IMR-90 (cell line): ENCODE data around the gene ZNF236. TPM values are rescaled to one million over a fixed set of nuclear protein-coding genes. Genes with fewer than 3 reads are reported as not detected.

Source experiments
- ATAC-seq: fragments of 200-7000 bp; cut with Tn5 transposase; 2 replicates; pipeline ENCODE4 v1.9.1; 2020; ENCODE audit warnings: low read depth, mild to moderate bottlenecking, moderate library complexity
- BruUV-seq: library from RNA; stranded (reverse); fragments of 400-500 nt; replicated peaks from 2 replicates; lab custom pipeline; 2021; lab: Mats Ljungman, UMichigan
- CTCF ChIA-PET: fragments of 300-600 bp; formaldehyde crosslinking; extraction: SDS; loops from one replicate; lab custom pipeline; 2021; ENCODE audit warnings: antibody characterized with exemption; lab: Yijun Ruan, JAX
- POLR2A ChIA-PET: fragments of 300-600 bp; sonication (Branson Sonifier 250); formaldehyde crosslinking; loops from one replicate; lab custom pipeline; 2022; ENCODE audit warnings: antibody characterized with exemption; ENCODE audit not compliant: unreplicated experiment; lab: Charles Lee
- DNase-seq: peaks from one replicate; pipeline ENCODE4 v3.0.0; 2013
- H2AFZ ChIP-seq: replicated peaks from 2 replicates; pipeline ENCODE3; 2013; ENCODE audit warnings: low read length, mild to moderate bottlenecking; ENCODE audit not compliant: poor library complexity
- H2AK5ac ChIP-seq: 2 replicates; pipeline ENCODE4 v1.6.1; 2013; ENCODE audit warnings: low read depth, low read length, inconsistent platforms
- H2AK9ac ChIP-seq: replicated peaks from 2 replicates; pipeline ENCODE3; 2013; ENCODE audit warnings: mild to moderate bottlenecking, low read depth, low read length, moderate library complexity; ENCODE audit not compliant: poor library complexity
- H2BK120ac ChIP-seq: 2 replicates; pipeline ENCODE4 v1.6.1; 2013; ENCODE audit warnings: low read depth, low read length, inconsistent platforms
- H2BK15ac ChIP-seq: 3 replicates; pipeline ENCODE4 v1.6.1; 2013; ENCODE audit warnings: low read depth, low read length, inconsistent platforms
- H2BK20ac ChIP-seq: 2 replicates; pipeline ENCODE4 v1.6.1; 2013; ENCODE audit warnings: low read depth, mild to moderate bottlenecking, inconsistent platforms, low read length, moderate library complexity
- H2BK5ac ChIP-seq: 2 replicates; pipeline ENCODE4 v1.6.1; 2013; ENCODE audit warnings: mild to moderate bottlenecking, low read depth, low read length, inconsistent platforms; ENCODE audit not compliant: poor library complexity, severe bottlenecking
- H3K14ac ChIP-seq: replicated peaks from 2 replicates; pipeline ENCODE4 v1.6.1; 2013; ENCODE audit warnings: low read depth, low read length, inconsistent platforms
- H3K18ac ChIP-seq: 2 replicates; pipeline ENCODE4 v1.6.1; 2013; ENCODE audit warnings: low read depth, low read length, control low read depth
- H3K23ac ChIP-seq: 2 replicates; pipeline ENCODE4 v1.6.1; 2013; ENCODE audit warnings: low read depth, low read length, inconsistent platforms
- H3K27ac ChIP-seq: 2 replicates; pipeline ENCODE4 v1.5.1; 2013; ENCODE audit warnings: mild to moderate bottlenecking, control low read depth, low read length; ENCODE audit not compliant: insufficient read depth
- H3K27me3 ChIP-seq: 2 replicates; pipeline ENCODE4 v1.6.1; 2013; ENCODE audit warnings: low read length; ENCODE audit not compliant: control insufficient read depth, insufficient read depth
- H3K36me3 ChIP-seq: 2 replicates; pipeline ENCODE4 v1.6.1; 2013; ENCODE audit warnings: low read length, mixed read lengths; ENCODE audit not compliant: control insufficient read depth, insufficient read depth
- H3K4ac ChIP-seq: 2 replicates; pipeline ENCODE4 v1.6.1; 2013; ENCODE audit warnings: low read depth, low read length, inconsistent platforms
- H3K4me1 ChIP-seq: 2 replicates; pipeline ENCODE4 v1.6.1; 2013; ENCODE audit warnings: low read length, mixed read lengths; ENCODE audit not compliant: control insufficient read depth, insufficient read depth
- H3K4me2 ChIP-seq: 2 replicates; pipeline ENCODE4 v1.6.1; 2013; ENCODE audit warnings: low read depth, mild to moderate bottlenecking, control low read depth, low read length, moderate library complexity
- H3K4me3 ChIP-seq: 2 replicates; pipeline ENCODE4 v1.5.1; 2013; ENCODE audit warnings: low read depth, mild to moderate bottlenecking, control low read depth, low read length, moderate library complexity; ENCODE audit not compliant: insufficient read depth
- H3K56ac ChIP-seq: 2 replicates; pipeline ENCODE4 v1.6.1; 2013; ENCODE audit warnings: low read length, inconsistent platforms; ENCODE audit not compliant: insufficient read depth; ENCODE audit errors: extremely low read depth
- H3K79me1 ChIP-seq, 2 experiments: 2 replicates each; pipeline ENCODE4 v1.6.1; 2013; ENCODE audit warnings: low read length in 2 of 2, inconsistent platforms in 1 of 2, low read depth in 1 of 2
- H3K9ac ChIP-seq: 2 replicates; pipeline ENCODE4 v1.6.1; 2013; ENCODE audit warnings: low read depth, low read length, control low read depth
- H3K9me1 ChIP-seq: 2 replicates; pipeline ENCODE4 v1.6.1; 2013; ENCODE audit warnings: low read length, inconsistent platforms; ENCODE audit not compliant: insufficient read depth
- H3K9me3 ChIP-seq: 2 replicates; pipeline ENCODE4 v1.6.1; 2013; ENCODE audit warnings: low read length; ENCODE audit not compliant: control insufficient read depth, insufficient read depth
- H4K20me1 ChIP-seq: 2 replicates; pipeline ENCODE4 v1.6.1; 2013; ENCODE audit warnings: low read length, inconsistent platforms; ENCODE audit not compliant: insufficient read depth
- H4K5ac ChIP-seq: 2 replicates; pipeline ENCODE4 v1.6.1; 2013; ENCODE audit warnings: mild to moderate bottlenecking, low read depth, low read length, control low read depth
- H4K8ac ChIP-seq, 2 experiments: 2 replicates each; pipeline ENCODE4 v1.6.1; 2013; ENCODE audit warnings: low read depth in 2 of 2, low read length in 2 of 2, control low read depth in 1 of 2, inconsistent platforms in 1 of 2
- H4K91ac ChIP-seq: 2 replicates; pipeline ENCODE4 v1.6.1; 2013; ENCODE audit warnings: low read depth, low read length, inconsistent platforms; ENCODE audit not compliant: insufficient read depth
- CHD1 ChIP-seq: IDR thresholded peaks from 2 replicates; pipeline ENCODE4 v1.6.1; 2012; ENCODE audit warnings: low read depth, low read length, improper control_type of control experiment
- MAFK ChIP-seq: IDR thresholded peaks from 2 replicates; pipeline ENCODE4 v1.6.1; 2012; ENCODE audit warnings: low read depth, low read length, improper control_type of control experiment
- MXI1 ChIP-seq: IDR thresholded peaks from 2 replicates; pipeline ENCODE4 v1.6.1; 2012; ENCODE audit warnings: low read depth, mild to moderate bottlenecking, low read length, moderate library complexity, borderline replicate concordance
- RCOR1 ChIP-seq: IDR thresholded peaks from 2 replicates; pipeline ENCODE4 v1.6.1; 2012; ENCODE audit warnings: mild to moderate bottlenecking, low read length, improper control_type of control experiment; ENCODE audit not compliant: insufficient replicate concordance
- SMC3 ChIP-seq: fragments of 150-350 bp; IDR thresholded peaks from 2 replicates; pipeline ENCODE4 v1.6.1; 2016; ENCODE audit warnings: low read depth, mild to moderate bottlenecking, antibody characterized with exemption, low read length, moderate library complexity
- WGBS, 2 experiments: methylation state at CpG; one replicate each; pipeline versions ENCODE4 v1.1.5 to v1.1.7; 2013; ENCODE audit warnings: missing lambda C conversion rate in 2 of 2; ENCODE audit not compliant: insufficient read length in 1 of 2; ENCODE audit errors: extremely low coverage in 2 of 2; 5-methylcytosine and 5-hydroxymethylcytosine counted together
- dilution Hi-C: fragments of 300-500 bp; cut with HindIII; formaldehyde crosslinking; loops from one replicate; pipeline ENCODE4 v1.14.3; 2018; ENCODE audit warnings: low sequenced_read_pairs; ENCODE audit not compliant: unreplicated experiment
- in situ Hi-C: fragments of 300-500 bp; cut with MboI; formaldehyde crosslinking; loops from 3 replicates; pipeline ENCODE4 v1.14.3; 2019; ENCODE audit warnings: low sequenced_read_pairs, inconsistent platforms, mixed read lengths
- intact Hi-C: fragments of 100-400 bp; cut with micrococcal nuclease; formaldehyde crosslinking; loops from 2 replicates; pipeline ENCODE4 v1.10.0; 2022
- polyA plus RNA-seq, 3 experiments: library from polyadenylated mRNA; depleted of rRNA; stranded (reverse); fragments of >200 nt; gene quantifications; 2 replicates each; pipeline ENCODE4 v1.2.3, GENCODE V29; 2012; ENCODE audit warnings: low replicate concordance in 1 of 3
- total RNA-seq: library from RNA; depleted of rRNA; stranded (reverse); fragments of >200 nt; gene quantifications from 2 replicates; pipeline ENCODE4 v1.2.3, GENCODE V29; 2012
- TF ChIP-seq, protein P1 (sequence below): fragments of 150-350 bp; IDR thresholded peaks from 2 replicates; pipeline ENCODE4 v1.6.1; 2016; ENCODE audit warnings: low read depth, mild to moderate bottlenecking, low read length, moderate library complexity, borderline replicate concordance

ZNF236 gene
- total and polyA plus RNA-seq, 2 of the 4 experiments (the other 2 are of a cell fraction) = 3.6 to 9.7 TPM

DNA sequence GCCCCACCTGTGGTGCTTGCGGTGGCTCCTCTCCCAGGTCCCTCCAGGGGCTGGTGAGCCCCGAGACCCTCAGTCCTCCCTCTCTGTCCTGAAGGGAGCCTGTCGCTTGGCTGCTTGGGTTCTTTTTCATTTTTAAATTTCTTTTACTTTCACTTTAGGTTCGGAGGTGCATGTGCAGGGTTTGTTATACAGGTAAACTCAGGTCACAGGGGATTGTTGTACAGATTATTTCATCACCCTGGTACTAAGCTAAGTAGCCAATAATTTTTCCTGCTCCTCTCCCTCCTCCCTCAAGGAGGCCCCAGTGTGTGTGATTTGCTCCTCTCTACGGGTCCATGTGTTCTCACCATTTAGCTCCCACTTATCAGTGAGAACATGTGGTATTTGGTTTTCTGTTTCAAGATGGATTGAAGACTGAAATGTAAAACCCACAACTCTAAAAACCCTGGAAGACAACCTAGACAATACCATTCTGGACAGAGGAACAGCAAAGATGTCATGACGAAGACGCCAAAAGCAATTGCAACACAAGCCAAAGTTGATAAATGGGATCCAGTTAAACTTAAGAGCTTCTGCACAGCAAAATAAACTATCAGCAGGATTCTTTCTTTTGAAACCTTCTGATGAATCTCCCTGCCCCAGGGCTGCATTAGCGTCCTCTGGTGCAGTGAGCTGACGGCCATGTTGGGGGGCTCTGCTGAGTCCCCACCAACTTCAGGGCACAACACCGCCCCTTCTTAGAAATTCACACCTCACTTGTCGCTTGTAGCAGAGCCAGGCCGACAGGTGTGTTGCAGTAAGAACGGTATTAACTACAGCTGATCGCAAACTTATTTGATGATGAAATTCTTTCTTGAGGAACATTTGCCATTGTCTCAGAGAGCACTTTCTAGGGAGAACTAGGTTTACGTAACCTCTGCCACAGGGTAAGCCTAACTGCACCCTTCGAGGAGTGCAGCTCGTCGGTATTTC, 135.3 kb downstream of the ZNF236 start:
- intact Hi-C loops (no loop called here), in situ Hi-C loops (no loop called here), dilution Hi-C loops (no loop called here)
- ChIA-PET CTCF (interaction anchor here (0.5 kb wide), 1 partner anchor 693 kb away, joined by 3 read pairs; no protein-coding TSS in a partner anchor), POLR2A (no interaction called here)
- Histone ChIP-seq H3K4ac (no peak overlapping the region), H2AK9ac (no peak overlapping the region), H3K27ac (no peak overlapping the region), H4K91ac (no peak overlapping the region), H3K4me2 (no peak overlapping the region), H4K8ac (no peak overlapping the region), H3K79me1 (no peaks in the 10 kb centered on the region), H3K9ac (no peak overlapping the region), H3K4me3 (no peak overlapping the region), H3K27me3 (no peaks in the 10 kb centered on the region), H3K9me1 (peaks cover 3% of the 10 kb centered on the region; the same call in 1 of the 2 replicates), H2BK120ac (no peak overlapping the region), H3K36me3 (peaks cover 36% of the 10 kb centered on the region), H3K18ac (no peak overlapping the region), H3K56ac (no peak overlapping the region), H2AK5ac (no peak overlapping the region), H2AFZ (no peak overlapping the region), H4K20me1 (no peaks in the 10 kb centered on the region), H4K5ac (no peak overlapping the region), H3K4me1 (no peaks in the 10 kb centered on the region; the same call in 1 of the 2 replicates), H2BK5ac (no peak overlapping the region), H3K23ac (no peak overlapping the region), H2BK20ac (no peak overlapping the region), H3K9me3 (no peaks in the 10 kb centered on the region), H2BK15ac (no peak overlapping the region), H3K14ac (no peak overlapping the region)
- no TSS peak for BruUV-seq
- no peak for DNase-seq
- 93% methylated on average over 5 of the region's 18 CpGs; no CpG with 5 or more reads in 1 of the 2 experiments for WGBS, 2 experiments
- no peak for ATAC-seq
- TF ChIP-seq, protein P1, sequence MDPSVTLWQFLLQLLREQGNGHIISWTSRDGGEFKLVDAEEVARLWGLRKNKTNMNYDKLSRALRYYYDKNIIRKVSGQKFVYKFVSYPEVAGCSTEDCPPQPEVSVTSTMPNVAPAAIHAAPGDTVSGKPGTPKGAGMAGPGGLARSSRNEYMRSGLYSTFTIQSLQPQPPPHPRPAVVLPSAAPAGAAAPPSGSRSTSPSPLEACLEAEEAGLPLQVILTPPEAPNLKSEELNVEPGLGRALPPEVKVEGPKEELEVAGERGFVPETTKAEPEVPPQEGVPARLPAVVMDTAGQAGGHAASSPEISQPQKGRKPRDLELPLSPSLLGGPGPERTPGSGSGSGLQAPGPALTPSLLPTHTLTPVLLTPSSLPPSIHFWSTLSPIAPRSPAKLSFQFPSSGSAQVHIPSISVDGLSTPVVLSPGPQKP = no peak
- TF ChIP-seq MAFK (no peak), CHD1 (no peak), MXI1 (no peak), RCOR1 (no peak), SMC3 (no peak)
